Measurements from ENCODE around the gene RAB11FIP4.

Gene RAB11FIP4

GRCh38 chr17:31497431-31497830, 106.0 kb downstream of the RAB11FIP4 start:
- no peak for TF ChIP-seq CTCF (IDR thresholded peaks at IDR 0.05; ENCODE audit: borderline replicate concordance, insufficient read depth, low read depth, low read length)
- H3K4me3 ChIP-seq (ENCODE audit: low read depth, low read length): no peak overlapping the region

GRCh38 chr17:31497994-31498826, 106.7 kb downstream of the RAB11FIP4 start:
- no peak for TF ChIP-seq CTCF (IDR thresholded peaks at IDR 0.05; ENCODE audit: borderline replicate concordance, insufficient read depth, low read depth, low read length)
- no peak overlapping the region for H3K4me3 ChIP-seq (ENCODE audit: low read depth, low read length)

GRCh38 chr17:31499771-31500554, 108.5 kb downstream of the RAB11FIP4 start:
- no peak overlapping the region for H3K4me3 ChIP-seq (ENCODE audit: low read depth, low read length)
- TF ChIP-seq CTCF (IDR thresholded peaks at IDR 0.05; ENCODE audit: borderline replicate concordance, insufficient read depth, low read depth, low read length): no peak

GRCh38 chr17:31506517-31506916, 115.0 kb downstream of the RAB11FIP4 start:
- no peak for TF ChIP-seq CTCF (IDR thresholded peaks at IDR 0.05; ENCODE audit: borderline replicate concordance, insufficient read depth, low read depth, low read length)
- H3K4me3 ChIP-seq (ENCODE audit: low read depth, low read length): no peak overlapping the region

- peak overlapping the region; percentile 17 for H3K4me3 ChIP-seq (ENCODE audit: low read depth, low read length)
- peak; percentile 76 for TF ChIP-seq CTCF (IDR thresholded peaks at IDR 0.05; ENCODE audit: borderline replicate concordance, insufficient read depth, low read depth, low read length)
These were observed 117.0 kb downstream of the RAB11FIP4 start for GRCh38 chr17:31508288-31509094.

- TF ChIP-seq CTCF (IDR thresholded peaks at IDR 0.05; ENCODE audit: borderline replicate concordance, insufficient read depth, low read depth, low read length): no peak
- peak overlapping the region; percentile 17 for H3K4me3 ChIP-seq (ENCODE audit: low read depth, low read length)
These were observed 117.8 kb downstream of the RAB11FIP4 start for GRCh38 chr17:31509095-31509804.

Measured in GM12875 (cell line).